Activated CD8-positive, alpha-beta T cell treated with anti-CD3 and anti-CD28 coated beads, Interleukin-2, amount 10 ng/mL, durations not matched to agents 7 days and 5 days (primary cell): ENCODE data around the gene DHX34. TPM values are rescaled to one million over a fixed set of nuclear protein-coding genes. Genes with fewer than 3 reads are reported as not detected.
"Not testable (repeated sequence)": the region's sequence is repeated elsewhere in the genome, so short reads cannot be mapped to it uniquely, and the experiment has no call there.

ENCODE experiments used
- ATAC-seq: fragments of 150-1000 bp; cut with Tn5 transposase; one replicate; pipeline ENCODE4 v1.10.0; 2021; ENCODE audit warnings: moderate library complexity
- CTCF ChIA-PET: fragments of 350-600 bp; sonication (Branson Sonifier 250); formaldehyde crosslinking; loops from one replicate; lab custom pipeline; 2021; ENCODE audit warnings: antibody characterized with exemption; lab: Charles Lee
- POLR2A ChIA-PET: fragments of 350-600 bp; sonication (Branson Sonifier 250); formaldehyde crosslinking; loops from one replicate; lab custom pipeline; 2021; ENCODE audit warnings: antibody characterized with exemption; lab: Charles Lee
- DNase-seq: peaks from one replicate; pipeline ENCODE4 v3.0.0-alpha.2; 2020
- H3K27ac Mint-ChIP-seq: one replicate; pipeline ENCODE4 v1.8.0; 2021; ENCODE audit warnings: mild to moderate bottlenecking, mixed read lengths
- H3K27me3 Mint-ChIP-seq: one replicate; pipeline ENCODE4 v1.8.0; 2021; ENCODE audit warnings: low read depth, mixed read lengths
- H3K36me3 Mint-ChIP-seq: one replicate; pipeline ENCODE4 v1.8.0; 2021; ENCODE audit warnings: low read depth, mixed read lengths
- H3K4me1 Mint-ChIP-seq: one replicate; pipeline ENCODE4 v1.8.0; 2021; ENCODE audit warnings: low read depth, mixed read lengths
- H3K4me3 Mint-ChIP-seq: one replicate; pipeline ENCODE4 v1.8.0; 2021; ENCODE audit warnings: mild to moderate bottlenecking, mixed read lengths
- H3K9me3 Mint-ChIP-seq: one replicate; pipeline ENCODE4 v1.8.0; 2022; ENCODE audit warnings: mixed read lengths; ENCODE audit not compliant: insufficient read depth
- total RNA-seq, 2 experiments: library from RNA; stranded (reverse); gene quantifications; one replicate each; pipeline ENCODE4 v1.2.3, GENCODE V29; 2021

Gene DHX34
- total RNA-seq, 2 experiments from 2014 or later, result 12.6 to 13.1 TPM

DNA sequence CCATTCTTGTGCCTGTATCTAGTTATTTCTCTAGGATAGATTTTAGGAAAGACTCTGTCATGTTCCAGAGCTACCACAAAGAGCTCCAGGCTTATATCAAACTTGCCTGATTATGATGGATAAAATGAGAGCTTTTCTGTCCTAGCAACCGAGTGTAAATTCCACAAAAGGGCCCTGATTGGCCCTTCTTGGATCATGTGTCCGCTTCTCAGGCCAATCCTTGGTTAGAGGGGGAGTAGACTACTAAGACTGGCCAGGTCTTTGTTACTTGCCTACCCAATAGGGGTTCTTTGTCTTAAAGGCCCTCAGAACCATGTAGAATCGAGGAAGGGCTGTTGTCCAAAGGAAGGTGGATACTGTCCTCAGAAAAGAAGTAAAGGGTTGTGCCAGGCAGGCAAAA is 2.4 kb downstream of the DHX34 start:
- DNase-seq (no peak), ATAC-seq (no peak)
- Mint-ChIP-seq H3K27me3 (no peaks in the 10 kb centered on the region), H3K4me1 (peaks cover 37% of the 10 kb centered on the region), H3K4me3 (no peak overlapping the region), H3K27ac (no peak overlapping the region), H3K9me3 (no peaks in the 10 kb centered on the region), H3K36me3 (peaks cover 32% of the 10 kb centered on the region)
- POLR2A ChIA-PET, result interaction anchor here (0.6 kb wide), 1 partner anchor 193 kb away, joined by 4 read pairs; no protein-coding TSS in a partner anchor
- CTCF ChIA-PET, result interaction anchor here (1.2 to 1.9 kb wide), 3 partner anchors 39 to 77 kb away, joined by 4 to 7 read pairs (median 5); no protein-coding TSS in a partner anchor

GRCh38 chr19:47352095-47352494 is 3.0 kb downstream of the DHX34 start:
- CTCF ChIA-PET, result interaction anchor here (0.9 to 1.9 kb wide), 4 partner anchors 39 to 76 kb away, joined by 4 to 7 read pairs (median 4); no protein-coding TSS in a partner anchor
- Mint-ChIP-seq H3K36me3 (peaks cover 36% of the 10 kb centered on the region), H3K9me3 (no peaks in the 10 kb centered on the region), H3K4me3 (no peak overlapping the region), H3K27ac (no peak overlapping the region), H3K27me3 (no peaks in the 10 kb centered on the region), H3K4me1 (peaks cover 37% of the 10 kb centered on the region)
- ATAC-seq (no peak), DNase-seq (no peak)
- POLR2A ChIA-PET, result interaction anchor here (0.6 kb wide), 1 partner anchor 194 kb away, joined by 4 read pairs; no protein-coding TSS in a partner anchor

DNA sequence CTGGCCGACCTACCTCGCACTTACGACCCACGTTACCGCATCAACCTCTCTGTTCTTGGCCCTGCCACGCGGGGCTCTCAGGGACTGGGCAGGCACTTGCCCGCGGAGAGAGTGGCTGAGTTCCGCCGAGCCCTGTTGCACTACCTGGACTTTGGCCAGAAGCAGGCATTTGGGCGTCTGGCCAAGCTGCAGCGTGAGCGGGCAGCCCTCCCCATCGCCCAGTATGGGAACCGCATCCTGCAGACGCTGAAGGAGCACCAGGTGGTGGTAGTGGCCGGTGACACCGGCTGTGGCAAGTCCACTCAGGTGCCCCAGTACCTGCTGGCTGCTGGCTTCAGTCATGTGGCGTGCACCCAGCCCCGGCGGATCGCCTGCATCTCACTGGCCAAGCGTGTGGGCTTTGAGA is 4.2 kb downstream of the DHX34 start:
- CTCF ChIA-PET, result interaction anchor here (0.9 kb wide), 1 partner anchor 75 kb away, joined by 4 read pairs; no protein-coding TSS in a partner anchor
- no peak overlapping the region for H3K4me3 Mint-ChIP-seq
- H3K27ac Mint-ChIP-seq, result no peak overlapping the region
- H3K36me3 Mint-ChIP-seq, result peaks cover 48% of the 10 kb centered on the region
- H3K9me3 Mint-ChIP-seq, result no peaks in the 10 kb centered on the region
- H3K27me3 Mint-ChIP-seq, result no peaks in the 10 kb centered on the region
- POLR2A ChIA-PET, result interaction anchor here (0.6 kb wide), 1 partner anchor 20 kb away, joined by 3 read pairs; no protein-coding TSS in a partner anchor
- H3K4me1 Mint-ChIP-seq, result peaks cover 35% of the 10 kb centered on the region
- DNase-seq (no peak), ATAC-seq (no peak)

- DNase-seq (no peak), ATAC-seq (no peak)
- no peaks in the 10 kb centered on the region for H3K27me3 Mint-ChIP-seq
- POLR2A ChIA-PET, result no interaction called here
- H3K4me1 Mint-ChIP-seq, result peaks cover 8% of the 10 kb centered on the region
- H3K36me3 Mint-ChIP-seq, result peaks cover 56% of the 10 kb centered on the region
- CTCF ChIA-PET, result interaction anchor here (1.6 kb wide), 1 partner anchor 8 kb away, joined by 7 read pairs; the partner anchor contains the start of gene DHX34
- H3K4me3 Mint-ChIP-seq, result no peak overlapping the region
- no peak overlapping the region for H3K27ac Mint-ChIP-seq
- no peaks in the 10 kb centered on the region for H3K9me3 Mint-ChIP-seq
Measured at GRCh38 chr19:47356900-47357299, 7.8 kb downstream of the DHX34 start.

DNA sequence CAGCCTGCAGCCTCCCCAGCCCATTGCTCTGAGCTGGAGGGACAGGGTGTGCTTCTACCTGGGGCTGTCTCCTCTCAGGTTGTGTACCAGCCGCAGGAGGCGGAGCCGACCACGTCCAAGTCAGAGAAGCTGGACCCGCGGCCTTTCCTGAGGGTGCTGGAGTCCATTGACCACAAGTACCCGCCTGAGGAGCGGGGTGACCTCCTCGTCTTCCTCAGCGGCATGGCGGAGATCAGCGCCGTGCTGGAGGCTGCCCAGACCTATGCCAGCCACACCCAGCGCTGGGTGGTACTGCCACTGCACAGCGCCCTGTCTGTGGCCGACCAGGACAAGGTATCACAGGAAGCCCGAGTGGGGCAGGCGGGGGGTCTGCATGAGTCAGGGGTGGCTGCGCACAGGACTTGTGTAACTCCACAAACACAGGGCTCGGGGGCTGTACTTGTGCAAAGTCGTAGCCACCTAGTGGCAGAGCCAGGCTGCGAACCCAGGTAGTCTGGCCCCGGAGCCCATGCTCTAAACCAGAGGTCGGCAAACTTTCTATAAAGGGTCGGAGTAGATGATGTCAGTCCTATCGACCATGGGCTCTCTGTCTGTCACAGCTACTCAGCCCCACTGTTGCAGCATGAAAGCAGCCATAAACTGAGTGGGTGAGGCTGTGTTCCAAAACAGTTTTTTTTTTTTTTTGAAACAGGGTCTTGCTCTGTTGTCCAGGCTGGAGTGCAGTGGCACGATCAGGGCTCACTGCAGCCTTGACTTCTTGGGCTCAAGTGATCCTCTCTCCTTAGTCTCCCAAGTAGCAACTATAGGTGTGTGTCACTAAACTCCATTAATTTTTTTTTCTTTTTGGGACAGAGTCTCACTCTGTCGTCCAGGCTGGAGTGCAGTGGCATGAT is 8.9 kb downstream of the DHX34 start:
- H3K9me3 Mint-ChIP-seq, result no peaks in the 10 kb centered on the region
- no peaks in the 10 kb centered on the region for H3K27me3 Mint-ChIP-seq
- H3K36me3 Mint-ChIP-seq, result peaks cover 55% of the 10 kb centered on the region
- ATAC-seq (peak; percentile 33), DNase-seq (no peak)
- H3K27ac Mint-ChIP-seq, result no peak overlapping the region
- CTCF ChIA-PET, result interaction anchor here (0.7 to 1.6 kb wide), 4 partner anchors 9 to 113 kb away, joined by 3 to 8 read pairs (median 6); partner anchors contain the start of gene DHX34
- H3K4me1 Mint-ChIP-seq, result no peaks in the 10 kb centered on the region
- no peak overlapping the region for H3K4me3 Mint-ChIP-seq
- POLR2A ChIA-PET, result no interaction called here

DNA sequence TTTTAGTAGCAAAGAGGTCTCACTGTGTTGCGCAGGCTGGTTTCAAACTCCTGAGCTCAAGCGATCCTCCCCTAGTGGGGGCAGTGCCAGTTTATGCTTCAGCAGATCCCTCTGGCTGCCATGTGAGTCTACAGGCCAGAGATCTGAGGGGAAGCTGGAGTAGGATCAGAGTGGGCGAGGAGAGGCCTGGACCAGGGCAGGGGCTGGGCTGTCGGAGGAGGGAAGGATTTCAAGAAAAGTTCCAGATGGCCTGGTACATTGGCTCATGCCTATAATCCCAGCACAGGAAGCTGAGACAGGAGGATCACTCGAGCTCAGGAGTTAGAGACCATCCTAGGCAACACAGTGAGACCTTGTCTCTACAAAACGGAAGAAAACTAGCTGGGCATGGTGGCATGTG is 9.8 kb downstream of the DHX34 start:
- ATAC-seq, result no peak
- H3K9me3 Mint-ChIP-seq, result no peaks in the 10 kb centered on the region
- H3K4me1 Mint-ChIP-seq, result no peaks in the 10 kb centered on the region
- ChIA-PET POLR2A (interaction anchor here (0.9 kb wide), 1 partner anchor 311 kb away, joined by 3 read pairs; no protein-coding TSS in a partner anchor), CTCF (interaction anchor here (0.7 to 1.5 kb wide), 2 partner anchors 11 to 32 kb away, joined by 4 to 8 read pairs; no protein-coding TSS in a partner anchor)
- H3K27ac Mint-ChIP-seq, result no peak overlapping the region
- no peak for DNase-seq
- H3K27me3 Mint-ChIP-seq, result no peaks in the 10 kb centered on the region
- H3K4me3 Mint-ChIP-seq, result no peak overlapping the region
- H3K36me3 Mint-ChIP-seq, result peaks cover 55% of the 10 kb centered on the region

GRCh38 chr19:47362321-47362720 is 13.2 kb downstream of the DHX34 start:
- ChIA-PET CTCF (interaction anchor here (1.3 to 1.6 kb wide), 2 partner anchors 13 to 66 kb away, joined by 3 to 9 read pairs; partner anchors contain the start of gene DHX34), POLR2A (no interaction called here)
- Mint-ChIP-seq H3K27me3 (no peaks in the 10 kb centered on the region), H3K9me3 (no peaks in the 10 kb centered on the region), H3K4me1 (no peaks in the 10 kb centered on the region), H3K27ac (no peak overlapping the region), H3K36me3 (peaks cover 42% of the 10 kb centered on the region), H3K4me3 (no peak overlapping the region)
- ATAC-seq (no peak), DNase-seq (no peak)

DNA sequence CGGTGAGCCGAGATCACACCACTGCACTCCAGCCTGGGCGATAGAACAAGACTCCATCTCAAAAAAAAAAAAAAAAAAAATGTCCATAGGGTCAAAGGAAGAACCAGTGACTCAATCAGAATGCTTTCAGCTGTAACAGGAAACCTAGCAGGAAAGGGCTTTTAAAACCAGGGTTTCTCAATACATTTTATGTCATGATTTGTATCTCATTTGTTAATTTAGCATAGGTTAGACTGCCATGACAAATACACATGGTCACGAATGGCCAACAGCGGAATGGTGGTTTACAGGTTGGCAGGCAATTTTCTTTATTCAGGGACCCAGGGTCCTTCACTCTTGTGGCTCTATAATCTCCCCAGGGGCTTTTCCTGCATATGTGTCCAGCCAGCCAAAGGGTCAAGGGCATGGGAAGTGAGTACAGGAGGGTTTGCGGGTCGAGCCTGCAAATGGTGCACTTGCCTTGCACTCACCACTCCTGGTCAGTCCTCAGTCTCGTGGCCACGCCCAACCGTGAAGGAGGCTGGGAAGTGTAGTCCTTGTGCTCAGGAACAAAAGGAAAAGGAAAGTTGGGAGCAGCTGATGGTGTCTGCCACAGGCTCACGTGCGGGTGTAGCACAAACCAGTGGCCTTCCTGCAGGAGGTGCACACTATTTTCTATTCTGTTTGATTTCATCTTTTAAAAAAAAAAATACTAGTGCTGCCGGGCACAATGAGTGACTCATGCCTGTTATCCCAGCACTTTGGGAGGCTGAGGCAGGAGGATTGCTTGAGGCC is 14.8 kb downstream of the DHX34 start:
- no peak for ATAC-seq
- POLR2A ChIA-PET, result interaction anchor here (0.8 kb wide), 1 partner anchor 14 kb away, joined by 3 read pairs; no protein-coding TSS in a partner anchor
- no peak overlapping the region for H3K27ac Mint-ChIP-seq

DNA sequence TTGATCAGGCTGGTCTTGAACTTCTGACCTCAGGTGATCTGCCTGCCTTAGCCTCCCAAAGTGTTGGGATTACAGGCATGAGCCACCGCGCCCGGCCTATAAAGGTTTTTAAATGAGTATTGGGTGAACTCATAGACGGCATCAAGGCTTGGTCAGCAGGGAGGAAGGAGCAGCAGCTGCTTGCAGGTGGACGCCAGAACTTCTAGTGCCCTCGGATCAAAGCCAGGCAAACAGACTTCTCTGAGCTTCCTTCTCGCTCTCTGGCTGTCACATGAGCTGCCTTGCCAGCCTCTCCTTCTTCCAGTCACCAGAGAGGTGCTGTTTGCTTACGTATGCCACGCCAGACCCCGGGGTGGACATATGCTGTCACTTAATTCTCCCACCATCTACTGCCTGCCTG is 16.3 kb downstream of the DHX34 start:
- DNase-seq, H3K4me1 Mint-ChIP-seq, POLR2A ChIA-PET, H3K4me3 Mint-ChIP-seq, H3K27me3 Mint-ChIP-seq, H3K9me3 Mint-ChIP-seq, H3K27ac Mint-ChIP-seq, CTCF ChIA-PET, ATAC-seq: not testable (repeated sequence)
- peaks cover 32% of the 10 kb centered on the region for H3K36me3 Mint-ChIP-seq

More for the DNA sequence above, 14.8 kb downstream of the DHX34 start:
- Mint-ChIP-seq H3K36me3 (peaks cover 31% of the 10 kb centered on the region), H3K4me3 (no peak overlapping the region), H3K9me3 (no peaks in the 10 kb centered on the region), H3K27me3 (no peaks in the 10 kb centered on the region), H3K4me1 (no peaks in the 10 kb centered on the region)
- CTCF ChIA-PET, result interaction anchor here (1.3 kb wide), 1 partner anchor 64 kb away, joined by 3 read pairs; no protein-coding TSS in a partner anchor
- no peak for DNase-seq

GRCh38 chr19:47370045-47370611 is 21.0 kb downstream of the DHX34 start:
- Mint-ChIP-seq H3K27ac (no peak overlapping the region), H3K9me3 (no peaks in the 10 kb centered on the region)

DNA sequence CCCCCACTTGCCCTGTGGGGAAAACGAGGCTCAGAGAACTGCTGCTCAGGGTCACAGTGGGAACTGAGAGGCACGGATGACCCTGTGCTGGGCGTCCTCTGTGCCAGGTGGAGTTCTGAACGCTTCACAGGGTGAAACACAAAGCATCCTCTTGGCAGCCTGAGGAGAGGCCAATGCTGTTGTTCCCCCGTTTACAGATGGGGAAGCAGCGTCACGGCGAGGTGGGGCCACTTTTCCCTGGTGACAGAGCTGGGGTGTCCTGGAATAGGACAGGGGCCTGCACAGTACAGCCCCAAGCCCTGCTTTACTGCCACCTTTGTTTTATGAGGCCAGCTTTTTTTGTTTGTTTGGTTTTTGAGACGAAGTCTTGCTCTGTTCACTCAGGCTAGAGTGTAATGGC is 22.1 kb downstream of the DHX34 start:
- H3K9me3 Mint-ChIP-seq, result no peaks in the 10 kb centered on the region
- POLR2A ChIA-PET, result no interaction called here
- no peaks in the 10 kb centered on the region for H3K4me1 Mint-ChIP-seq
- DNase-seq (no peak), ATAC-seq (no peak)
- no peak overlapping the region for H3K4me3 Mint-ChIP-seq
- H3K36me3 Mint-ChIP-seq, result peaks cover 17% of the 10 kb centered on the region
- no peaks in the 10 kb centered on the region for H3K27me3 Mint-ChIP-seq
- CTCF ChIA-PET, result interaction anchor here (1.3 to 1.6 kb wide), 2 partner anchors 20 to 22 kb away, joined by 3 to 8 read pairs; partner anchors contain the start of gene DHX34
- no peak overlapping the region for H3K27ac Mint-ChIP-seq

More at GRCh38 chr19:47370045-47370611, 21.0 kb downstream of the DHX34 start:
- DNase-seq (no peak), ATAC-seq (no peak)
- ChIA-PET POLR2A (no interaction called here), CTCF (no interaction called here)
- Mint-ChIP-seq H3K4me1 (no peaks in the 10 kb centered on the region), H3K36me3 (peaks cover 15% of the 10 kb centered on the region), H3K4me3 (no peak overlapping the region), H3K27me3 (no peaks in the 10 kb centered on the region)
